CD4-positive, alpha-beta T cell (primary cell): ENCODE measurements around the gene TBATA. TPM values are rescaled to one million over a fixed set of nuclear protein-coding genes. Genes with fewer than 3 reads are reported as not detected.
"Not testable (repeated sequence)": the region's sequence is repeated elsewhere in the genome, so short reads cannot be mapped to it uniquely, and the experiment has no call there.

Experiments
- ATAC-seq: fragments of 200-7000 bp; cut with Tn5 transposase; one replicate; pipeline ENCODE4 v1.10.0; 2022; ENCODE audit warnings: mild to moderate bottlenecking; ENCODE audit not compliant: poor library complexity
- CTCF ChIA-PET: fragments of 350-600 bp; sonication (Branson Sonifier 250); formaldehyde crosslinking; loops from one replicate; lab custom pipeline; 2021; ENCODE audit warnings: antibody characterized with exemption, inconsistent platforms; lab: Charles Lee
- POLR2A ChIA-PET: fragments of 350-600 bp; sonication (Branson Sonifier 250); formaldehyde crosslinking; loops from one replicate; lab custom pipeline; 2021; ENCODE audit warnings: antibody characterized with exemption, inconsistent platforms; lab: Charles Lee
- DNase-seq, 14 experiments: peaks; one replicate each; pipeline ENCODE4 v3.0.0-alpha.2; 2013 to 2020; ENCODE audit warnings: mixed read lengths in 2 of 14
- H3K27ac ChIP-seq, 2 donors: one replicate each; pipeline versions ENCODE4 v1.5.1 to v1.7.0; 2013; ENCODE audit warnings: low read length in 2 of 2, low read depth in 1 of 2, mild to moderate bottlenecking in 1 of 2
- H3K27me3 ChIP-seq, 2 experiments: 1 replicate in 1 of 2; 2 replicates in 1 of 2; pipeline versions ENCODE4 v1.6.1 to v1.7.0; 2013; ENCODE audit warnings: low read length in 2 of 2, control low read depth in 1 of 2, mild to moderate bottlenecking in 1 of 2, moderate library complexity in 1 of 2; ENCODE audit not compliant: insufficient read depth in 2 of 2, control insufficient read depth in 1 of 2
- H3K36me3 ChIP-seq: one replicate; pipeline ENCODE4 v1.6.1; 2013; ENCODE audit warnings: low read length, control low read depth; ENCODE audit not compliant: insufficient read depth
- H3K4me1 ChIP-seq: one replicate; pipeline ENCODE4 v1.6.1; 2013; ENCODE audit warnings: low read length, control low read depth; ENCODE audit not compliant: insufficient read depth
- H3K4me3 ChIP-seq: one replicate; pipeline ENCODE4 v1.5.1; 2013; ENCODE audit warnings: mild to moderate bottlenecking, low read length, moderate library complexity
- H3K9me3 ChIP-seq, 2 experiments: 1 replicate in 1 of 2; 2 replicates in 1 of 2; pipeline versions ENCODE4 v1.6.1 to v1.7.0; 2013; ENCODE audit warnings: low read length in 2 of 2, mild to moderate bottlenecking in 2 of 2, control low read depth in 1 of 2, moderate library complexity in 1 of 2; ENCODE audit not compliant: control insufficient read depth in 1 of 2, insufficient read depth in 1 of 2
- H3K27ac Mint-ChIP-seq: one replicate; pipeline ENCODE4 v1.8.0; 2020; ENCODE audit warnings: mixed read lengths
- H3K27me3 Mint-ChIP-seq: one replicate; pipeline ENCODE4 v1.8.0; 2021; ENCODE audit warnings: mixed read lengths
- H3K36me3 Mint-ChIP-seq: one replicate; pipeline ENCODE4 v1.8.0; 2021; ENCODE audit warnings: low read depth, mixed read lengths
- H3K4me1 Mint-ChIP-seq: one replicate; pipeline ENCODE4 v1.8.0; 2021; ENCODE audit warnings: low read depth, mixed read lengths
- H3K4me3 Mint-ChIP-seq: one replicate; pipeline ENCODE4 v1.8.0; 2020; ENCODE audit warnings: mild to moderate bottlenecking, mixed read lengths
- H3K9me3 Mint-ChIP-seq: one replicate; pipeline ENCODE4 v1.8.0; 2020; ENCODE audit warnings: mixed read lengths
- CTCF ChIP-seq: fragments of 200-600 bp; IDR thresholded peaks from one replicate; pipeline ENCODE4 v1.8.0; 2022; ENCODE audit warnings: antibody characterized with exemption, mild to moderate bottlenecking
- intact Hi-C, 2 experiments: fragments of 100-400 bp; cut with DNase I in 1 of 2; cut with micrococcal nuclease in 1 of 2; formaldehyde crosslinking; loops; one replicate each; pipeline versions ENCODE4 v1.15.1 to v1.9.0; 2023 to 2025; cut with DNase I, micrococcal nuclease
- total RNA-seq, 174 experiments: library from RNA in 2 of 174; stranded (reverse) in 2 of 174; gene quantifications; one replicate each; pipeline ENCODE4 v1.2.3 and lab custom pipeline; 2021 to 2026

The TBATA gene
- total RNA-seq, 2 experiments from 2014 or later: not detected

- no peak overlapping the region for H3K27ac Mint-ChIP-seq
- no peak for ATAC-seq
- intact Hi-C loops: no loop called here
- no peaks in the 10 kb centered on the region for H3K36me3 Mint-ChIP-seq
- no peaks in the 10 kb centered on the region for H3K4me1 Mint-ChIP-seq
- TF ChIP-seq CTCF: no peak
- Histone ChIP-seq H3K27ac (no peak overlapping the region), H3K27me3 (no peaks in the 10 kb centered on the region), H3K9me3 (no peaks in the 10 kb centered on the region), H3K4me3 (no peak overlapping the region), H3K4me1 (no peaks in the 10 kb centered on the region), H3K36me3 (no peaks in the 10 kb centered on the region)
- CTCF ChIA-PET: no interaction called here
- H3K9me3 Mint-ChIP-seq: no peaks in the 10 kb centered on the region
- peaks cover 5% of the 10 kb centered on the region for H3K27me3 Mint-ChIP-seq
- POLR2A ChIA-PET: no interaction called here
- peak in 1 of 14 experiments; percentile 27 for DNase-seq
- H3K4me3 Mint-ChIP-seq: no peak overlapping the region
Observed at GRCh38 chr10:70771311-70772194, 13.6 kb downstream of the TBATA start.

GRCh38 chr10:70770516-70770915, 14.7 kb downstream of the TBATA start:
- H3K36me3 Mint-ChIP-seq, H3K36me3 ChIP-seq, ATAC-seq, H3K27ac ChIP-seq, intact Hi-C loops, H3K9me3 ChIP-seq, H3K4me1 ChIP-seq, CTCF ChIA-PET, H3K27me3 Mint-ChIP-seq, POLR2A ChIA-PET, H3K4me1 Mint-ChIP-seq, H3K4me3 ChIP-seq, H3K4me3 Mint-ChIP-seq, H3K27ac Mint-ChIP-seq, H3K27me3 ChIP-seq, H3K9me3 Mint-ChIP-seq: not testable (repeated sequence)
- peak in 1 of 14 experiments; percentile 16 for DNase-seq

GRCh38 chr10:70770001-70770400, 15.2 kb downstream of the TBATA start:
- H3K36me3 Mint-ChIP-seq: no peaks in the 10 kb centered on the region
- Histone ChIP-seq H3K36me3 (no peaks in the 10 kb centered on the region), H3K4me1 (no peaks in the 10 kb centered on the region), H3K4me3 (no peak overlapping the region), H3K27me3 (no peaks in the 10 kb centered on the region), H3K27ac (no peak overlapping the region), H3K9me3 (peaks cover 6 to 9% of the 10 kb centered on the region in 2 experiments)
- TF ChIP-seq CTCF: no peak
- no peak for ATAC-seq
- intact Hi-C loops: no loop called here
- ChIA-PET CTCF (no interaction called here), POLR2A (no interaction called here)
- H3K4me3 Mint-ChIP-seq: no peak overlapping the region
- H3K27ac Mint-ChIP-seq: no peak overlapping the region
- H3K4me1 Mint-ChIP-seq: no peaks in the 10 kb centered on the region
- DNase-seq: no peak
- H3K27me3 Mint-ChIP-seq: peaks cover 5% of the 10 kb centered on the region
- no peaks in the 10 kb centered on the region for H3K9me3 Mint-ChIP-seq
